A549 (cell line): Measurements from ENCODE around the gene AP2A2.

Experiments used
- CTCF ChIP-seq: fragments of >200 bp; sonication (Bioruptor Twin); formaldehyde crosslinking; IDR thresholded peaks from 3 replicates; pipeline ENCODE4 v1.5.1; 2016
- MAX ChIP-seq: IDR thresholded peaks from 2 replicates; pipeline ENCODE4 v1.6.1; 2012
- MAZ ChIP-seq: fragments of 150-350 bp; IDR thresholded peaks from 2 replicates; pipeline ENCODE4 v1.6.1; 2014; ENCODE audit warnings: antibody characterized with exemption, low read depth, low read length, borderline replicate concordance
- NR3C1 ChIP-seq: fragments of >200 bp; sonication (Bioruptor Twin); formaldehyde crosslinking; IDR thresholded peaks from 3 replicates; pipeline ENCODE4 v1.6.1; 2017
- POLR2A ChIP-seq: IDR thresholded peaks from 2 replicates; pipeline ENCODE4 v1.6.1; 2012; ENCODE audit warnings: mild to moderate bottlenecking, low read length
- RARB ChIP-seq: fragments of 250-450 bp; sonication (Bioruptor Pico); IDR thresholded peaks from 2 replicates; pipeline ENCODE4 v1.8.0; 2021; ENCODE audit warnings: mild to moderate bottlenecking, moderate library complexity
- SMC3 ChIP-seq: fragments of >200 bp; sonication (Bioruptor Twin); formaldehyde crosslinking; IDR thresholded peaks from 3 replicates; pipeline ENCODE4 v1.6.1; 2018; ENCODE audit warnings: inconsistent platforms
- USF2 ChIP-seq: fragments of 450-650 bp; IDR thresholded peaks from 2 replicates; pipeline ENCODE4 v1.6.1; 2014; ENCODE audit warnings: antibody characterized with exemption
- ZC3H11A ChIP-seq: fragments of 450-650 bp; IDR thresholded peaks from 2 replicates; pipeline ENCODE4 v1.6.1; 2014; ENCODE audit warnings: antibody characterized with exemption, mild to moderate bottlenecking

GRCh38 chr11:1029654-1030053, 104.0 kb downstream of the AP2A2 start:
- no peak for TF ChIP-seq SMC3
- no peak for TF ChIP-seq CTCF
- no peak for TF ChIP-seq ZC3H11A
- TF ChIP-seq MAZ, result no peak
- no peak for TF ChIP-seq POLR2A
- TF ChIP-seq NR3C1, result no peak
- TF ChIP-seq RARB (CRISPR knock-in tag), result no peak
- TF ChIP-seq USF2, result no peak
- no peak for TF ChIP-seq MAX
